GM18507 (cell line): Measurements from ENCODE around the gene PAOX.
A peak's percentile ranks its signal among the peaks of the same experiment; 100 is the strongest.

Source experiments
- DNase-seq: peaks from one replicate; pipeline ENCODE4 v3.0.0; 2011; ENCODE audit warnings: low read depth; ENCODE audit not compliant: insufficient read length; ENCODE audit errors: extremely low spot score
- FAIRE-seq: peaks from 2 replicates; lab custom pipeline; 2011; peaks lifted over from hg19 to GRCh38; lab: Jason Lieb, UNC

PAOX gene

DNA sequence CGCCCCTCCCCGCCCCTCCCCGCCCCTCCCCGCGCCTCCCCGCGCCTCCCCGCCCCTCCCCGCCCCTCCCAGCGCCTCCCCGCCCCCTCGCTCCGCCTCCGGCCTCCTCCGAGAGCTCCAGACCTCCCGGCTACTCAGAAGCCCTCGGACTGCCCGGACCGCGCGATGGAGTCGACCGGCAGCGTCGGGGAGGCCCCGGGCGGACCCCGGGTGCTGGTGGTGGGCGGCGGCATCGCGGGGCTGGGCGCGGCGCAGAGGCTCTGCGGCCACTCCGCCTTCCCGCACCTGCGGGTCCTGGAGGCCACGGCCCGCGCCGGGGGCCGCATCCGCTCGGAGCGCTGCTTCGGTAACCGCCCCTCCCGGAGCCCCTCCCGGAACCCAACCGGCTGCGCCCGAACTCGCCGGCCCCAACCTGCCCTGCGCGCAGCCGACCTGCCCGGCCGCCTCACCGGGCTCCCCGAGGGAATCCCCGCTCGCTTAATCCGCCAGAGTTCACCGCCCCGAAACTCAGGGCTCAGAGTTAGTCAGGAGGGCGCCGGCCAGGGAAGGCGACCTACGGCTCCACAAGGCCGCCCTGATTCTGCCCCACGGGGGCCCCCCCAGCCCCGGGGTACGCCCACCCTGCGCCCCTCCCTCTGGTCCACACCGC, at the start of gene PAOX:
TSS of gene PAOX (plus strand) at position 111 of the 649 bp plus-strand sequence. CDS start at position 166, 55 bp downstream.
- FAIRE-seq (no peak), DNase-seq (no peak)

GRCh38 chr10:133329491-133330202, 49.4 kb upstream of the PAOX start:
- DNase-seq (peak; percentile 83), FAIRE-seq (peak; percentile 82)

DNA sequence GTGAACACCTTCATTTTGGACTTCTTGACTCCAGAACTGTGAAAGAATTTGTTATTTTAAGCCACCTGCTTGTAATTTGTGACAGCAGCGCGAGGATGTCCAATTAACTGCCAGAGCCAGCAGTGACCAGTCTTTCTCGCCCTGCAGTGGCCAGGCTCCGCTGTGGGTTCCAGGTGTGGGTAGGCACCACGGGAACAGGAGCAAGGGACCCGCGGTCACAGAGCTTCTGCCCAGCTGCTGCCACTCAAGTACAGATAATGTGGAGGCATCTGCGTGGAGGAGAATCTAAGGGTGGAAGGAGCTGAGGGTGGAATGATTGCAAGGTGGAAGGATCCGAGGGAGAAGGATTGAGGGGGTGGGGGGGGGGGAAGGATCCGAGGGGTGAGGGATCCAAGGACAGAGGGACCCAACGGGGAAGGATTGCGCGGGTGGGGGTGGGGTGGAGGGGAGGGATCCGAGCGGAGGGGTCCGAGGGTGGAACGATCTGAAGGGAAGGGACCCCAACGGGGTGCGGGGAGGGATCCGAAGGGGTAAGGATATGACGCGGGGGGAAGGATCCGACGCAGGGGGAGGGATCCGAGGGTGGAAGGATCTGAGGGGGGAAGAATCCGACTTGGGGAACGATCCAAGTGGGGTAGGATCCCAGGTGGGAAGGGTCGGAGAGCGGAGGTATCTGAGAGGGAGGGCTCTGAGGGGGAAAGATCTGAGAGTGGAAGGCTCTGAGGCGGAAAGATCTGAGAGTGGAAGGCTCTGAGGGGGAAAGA, 45.9 kb upstream of the PAOX start:
- no peak for DNase-seq

GRCh38 chr10:133334503-133335245, 44.4 kb upstream of the PAOX start:
- no peak for FAIRE-seq
- no peak for DNase-seq

More for the DNA sequence above, 45.9 kb upstream of the PAOX start:
- no peak for FAIRE-seq

- FAIRE-seq (no peak), DNase-seq (no peak)
Measured at GRCh38 chr10:133335246-133336117, 43.6 kb upstream of the PAOX start.

DNA sequence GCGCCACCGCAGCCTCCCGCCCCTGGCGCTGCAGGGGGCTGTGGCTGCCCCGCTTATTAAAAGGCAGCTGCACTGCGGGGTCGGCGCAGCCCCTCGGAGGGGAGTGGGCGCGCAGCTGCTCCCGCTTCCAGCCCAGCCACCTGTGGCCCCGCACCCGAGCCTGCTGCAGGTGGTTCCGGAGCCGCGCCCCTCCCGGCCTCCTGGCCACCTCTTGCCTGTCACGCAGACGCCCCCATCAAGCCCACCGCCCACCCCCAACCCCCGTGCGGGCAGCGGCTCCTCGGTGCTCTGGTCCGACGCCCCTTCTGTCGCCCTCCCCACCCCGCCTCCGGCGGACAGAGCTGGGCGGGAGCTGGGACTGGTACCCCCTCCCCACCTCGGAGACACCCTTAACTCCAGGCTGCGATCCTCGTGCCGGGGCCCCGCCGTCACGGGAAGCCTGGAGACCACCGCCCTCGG, 42.9 kb upstream of the PAOX start:
- no peak for DNase-seq
- no peak for FAIRE-seq

DNA sequence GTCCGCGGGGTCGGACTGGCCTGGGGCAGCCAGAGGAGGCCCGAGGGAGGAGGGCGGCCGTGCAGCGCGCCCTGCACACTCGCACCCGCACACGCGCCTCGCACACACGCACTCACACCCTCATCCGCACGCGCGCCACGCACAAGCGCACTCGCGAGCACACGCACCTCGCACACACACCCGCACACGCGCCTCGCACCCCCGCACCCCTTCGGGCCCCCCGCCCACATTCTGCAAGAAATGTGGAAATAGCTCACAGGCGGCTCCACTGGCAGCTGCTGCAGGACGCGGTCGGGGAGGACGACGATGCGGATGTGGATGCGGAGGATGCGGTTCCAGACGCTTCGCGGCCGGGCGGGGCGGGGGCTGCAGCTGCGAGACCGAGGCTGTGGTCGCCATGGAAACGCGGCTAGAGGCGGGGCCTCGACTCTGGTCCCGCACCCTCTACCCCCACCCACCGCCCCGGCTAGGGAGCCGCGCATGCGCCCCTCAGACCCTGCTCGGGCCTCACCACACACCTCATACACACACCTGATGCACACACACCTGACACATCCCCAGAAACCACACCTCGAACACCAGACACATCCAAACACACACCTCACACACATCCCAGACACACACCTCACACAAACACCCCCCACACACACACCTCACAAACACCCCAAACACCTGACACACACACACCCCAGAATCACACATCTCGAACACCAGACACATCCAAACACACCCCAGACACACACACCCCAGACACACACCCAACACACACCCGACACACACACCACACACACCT, 42.3 kb upstream of the PAOX start, which contains the start of gene CALY:
TSS of gene CALY (minus strand) at position 320 of the 793 bp plus-strand sequence. CDS start 7,907 bp downstream, outside the sequence.
- FAIRE-seq = no peak
- DNase-seq = no peak

DNA sequence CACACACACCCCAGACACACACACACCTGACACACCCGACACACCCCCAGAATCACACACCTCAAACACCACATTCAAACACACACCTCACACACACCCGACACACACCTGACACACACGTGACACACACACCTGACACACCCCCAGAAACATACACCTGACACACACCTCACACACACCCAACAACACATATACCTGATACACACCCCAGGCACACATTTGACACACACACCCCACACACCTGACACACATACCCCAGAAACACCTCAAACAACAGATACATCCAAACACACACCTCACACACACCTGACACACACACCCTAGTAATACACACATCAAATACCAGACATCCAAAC, 41.7 kb upstream of the PAOX start:
- no peak for FAIRE-seq
- DNase-seq = no peak

DNA sequence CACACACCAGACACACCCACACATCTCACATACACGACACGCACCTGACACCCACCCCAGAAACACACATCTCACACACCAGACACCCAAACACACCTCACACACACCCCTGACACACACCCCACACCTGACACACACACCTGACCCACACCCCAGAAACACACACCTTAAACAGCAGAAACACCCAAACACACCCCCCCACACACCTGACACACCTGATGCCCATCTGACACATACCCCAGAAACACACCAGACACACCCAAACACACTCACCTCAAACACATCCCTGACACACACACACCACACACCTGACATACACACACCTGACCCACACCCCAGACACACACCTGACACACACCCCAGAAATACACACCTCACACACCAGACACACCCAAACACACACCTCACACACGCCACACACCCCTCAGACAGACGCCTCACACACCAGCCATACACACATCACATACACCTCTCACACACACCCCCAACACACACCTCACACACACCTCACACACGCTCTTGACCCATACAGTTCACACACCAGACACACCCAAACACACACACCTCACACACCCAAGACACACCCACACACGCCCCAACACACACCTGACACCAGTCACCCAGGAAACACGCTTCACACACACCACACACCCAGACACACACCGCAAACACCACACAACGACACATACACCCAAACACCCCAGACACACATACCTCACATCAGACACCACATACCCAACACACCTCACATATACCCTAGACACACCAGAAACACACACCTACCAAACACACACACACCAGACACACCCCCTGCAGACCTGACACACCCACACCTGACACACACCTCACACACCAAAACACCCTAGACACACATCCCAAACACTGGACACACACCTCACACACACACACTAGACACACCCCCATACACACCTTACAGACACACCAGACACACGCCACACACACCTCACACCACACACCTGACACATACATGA, 40.7 kb upstream of the PAOX start:
- FAIRE-seq (no peak), DNase-seq (no peak)

DNA sequence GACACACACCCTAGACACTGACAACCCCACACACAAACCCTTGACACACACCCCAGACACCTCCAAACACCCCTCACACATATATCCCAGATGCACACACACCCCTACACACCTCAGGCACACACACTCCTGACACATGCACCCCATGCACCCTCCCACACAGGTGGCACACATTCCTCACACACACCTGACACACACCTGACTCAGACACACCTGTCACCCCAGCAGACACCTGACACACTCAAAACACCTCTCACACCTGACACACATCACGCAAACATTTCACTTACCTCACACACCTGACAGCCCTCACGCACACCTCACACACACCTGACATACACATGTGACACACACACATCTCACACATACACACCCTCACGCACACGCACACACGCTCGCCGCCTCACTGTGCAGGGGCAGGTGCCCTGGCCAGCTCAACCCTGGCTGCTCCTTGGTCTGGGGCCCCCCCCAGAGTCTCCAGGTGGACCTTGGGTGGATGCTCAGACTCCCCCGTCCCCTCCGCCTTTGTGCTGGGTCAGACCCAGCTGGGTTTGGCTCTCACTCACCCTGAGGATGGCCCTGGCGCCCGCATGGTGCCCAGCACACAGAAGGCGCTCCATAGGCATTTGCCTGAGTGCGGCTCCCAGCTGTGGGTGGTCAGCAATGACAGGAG, 39.2 kb upstream of the PAOX start:
- FAIRE-seq = no peak
- no peak for DNase-seq

DNA sequence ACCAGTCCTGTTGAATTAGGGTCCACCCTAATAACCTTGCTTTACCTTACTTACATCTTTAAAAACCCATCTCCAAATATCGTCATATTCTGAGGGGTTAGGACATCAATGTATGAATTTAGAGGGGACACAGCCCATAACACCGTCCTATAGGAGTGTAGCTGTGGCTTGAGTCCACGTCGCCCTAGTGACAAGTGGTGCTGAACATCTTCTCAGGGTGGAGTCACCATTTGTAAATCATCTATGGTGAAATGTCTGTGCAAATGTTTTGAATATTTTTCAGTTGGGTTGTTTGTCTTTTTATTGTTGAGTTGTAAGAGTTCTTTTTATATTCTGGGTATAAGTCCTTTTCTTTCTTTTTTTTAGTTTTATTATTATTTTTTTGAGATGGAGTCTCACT, 37.1 kb upstream of the PAOX start:
- DNase-seq = no peak
- FAIRE-seq = no peak

DNA sequence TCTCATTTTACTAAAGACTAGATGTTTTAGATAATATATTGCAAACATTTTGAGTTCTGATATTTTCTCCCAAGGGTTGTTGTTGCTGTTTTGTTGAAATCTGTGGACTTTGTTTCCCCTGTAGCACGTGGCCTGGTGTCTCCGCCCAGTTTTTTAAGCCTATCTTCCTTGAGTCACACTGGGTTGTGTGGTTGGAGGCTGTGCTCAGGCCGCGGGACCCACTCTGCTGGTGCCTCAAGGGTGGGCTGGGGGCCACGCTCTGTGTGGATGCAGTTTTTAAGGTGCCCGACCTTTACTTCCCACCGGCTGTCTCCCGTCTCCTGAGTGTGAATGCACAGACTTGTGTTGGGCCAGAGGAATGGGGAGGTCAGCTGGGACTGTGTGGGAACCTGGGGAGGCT, 36.1 kb upstream of the PAOX start:
- DNase-seq (no peak), FAIRE-seq (no peak)

GRCh38 chr10:133343558-133343957, 35.5 kb upstream of the PAOX start:
- DNase-seq (no peak), FAIRE-seq (no peak)

DNA sequence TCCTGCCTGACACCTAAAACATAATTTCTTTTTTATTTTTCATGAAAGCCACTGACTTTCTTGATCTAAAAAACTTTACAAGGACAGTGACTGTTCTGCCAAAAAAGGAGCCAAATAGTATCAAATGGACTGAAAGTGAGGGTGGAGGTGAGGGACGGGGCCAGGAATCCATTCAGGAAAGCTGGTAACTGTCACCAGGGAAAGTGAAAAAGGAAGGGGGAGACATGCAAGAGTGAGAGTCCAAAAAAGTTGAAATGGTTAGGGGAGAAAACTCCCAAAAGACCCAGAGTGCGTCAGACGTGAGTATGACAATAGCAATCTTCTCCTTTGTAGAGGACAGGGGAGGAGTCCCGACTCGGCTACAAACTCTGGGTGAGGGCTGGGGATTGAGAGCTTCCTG, 34.8 kb upstream of the PAOX start:
- DNase-seq (no peak), FAIRE-seq (no peak)

DNA sequence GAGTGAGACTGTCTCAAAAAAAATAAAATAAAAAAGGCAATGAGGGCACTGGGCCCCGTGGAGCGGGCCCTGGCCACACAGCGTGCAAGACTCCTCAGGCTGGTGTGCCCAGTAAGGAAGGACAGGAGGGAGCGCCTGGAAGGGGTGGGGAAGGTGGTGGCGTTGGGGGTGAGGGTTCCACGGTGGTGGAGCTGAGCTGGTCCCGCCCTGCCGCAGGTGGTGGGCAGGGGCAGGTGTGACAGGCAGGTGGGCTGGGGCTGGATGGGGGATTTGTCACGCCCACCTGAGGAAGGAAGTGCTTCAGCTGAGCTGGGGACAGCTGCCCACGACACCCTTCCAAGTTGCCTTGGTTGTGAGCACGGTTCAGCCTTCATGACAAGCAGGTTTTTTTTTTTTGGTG, 32.6 kb upstream of the PAOX start:
- FAIRE-seq = no peak

GRCh38 chr10:133347710-133348517, 31.1 kb upstream of the PAOX start:
- no peak for FAIRE-seq
- DNase-seq = no peak

More for the DNA sequence above, 32.6 kb upstream of the PAOX start:
- no peak for DNase-seq
